Thyroid gland (tissue), 4 donors: ENCODE measurements around the gene SLC1A7.

Experiments used
- POLR2A ChIP-seq, 2 donors: fragments of 450-650 bp; IDR thresholded peaks; one replicate each; pipeline ENCODE4 v1.6.1; 2017; ENCODE audit warnings: antibody characterized with exemption in 2 of 2, mild to moderate bottlenecking in 2 of 2, moderate library complexity in 1 of 2
- TF ChIP-seq, protein P1 (sequence below), 6 experiments: fragments of 200-600 bp in 3 of 6; fragments of 450-650 bp in 3 of 6; sonication (generic) in 3 of 6; IDR thresholded peaks; one replicate each; pipeline ENCODE4 v1.5.1; 2016 to 2019; ENCODE audit warnings: antibody characterized with exemption in 6 of 6, mild to moderate bottlenecking in 2 of 6, inconsistent platforms in 1 of 6, moderate library complexity in 1 of 6

DNA sequence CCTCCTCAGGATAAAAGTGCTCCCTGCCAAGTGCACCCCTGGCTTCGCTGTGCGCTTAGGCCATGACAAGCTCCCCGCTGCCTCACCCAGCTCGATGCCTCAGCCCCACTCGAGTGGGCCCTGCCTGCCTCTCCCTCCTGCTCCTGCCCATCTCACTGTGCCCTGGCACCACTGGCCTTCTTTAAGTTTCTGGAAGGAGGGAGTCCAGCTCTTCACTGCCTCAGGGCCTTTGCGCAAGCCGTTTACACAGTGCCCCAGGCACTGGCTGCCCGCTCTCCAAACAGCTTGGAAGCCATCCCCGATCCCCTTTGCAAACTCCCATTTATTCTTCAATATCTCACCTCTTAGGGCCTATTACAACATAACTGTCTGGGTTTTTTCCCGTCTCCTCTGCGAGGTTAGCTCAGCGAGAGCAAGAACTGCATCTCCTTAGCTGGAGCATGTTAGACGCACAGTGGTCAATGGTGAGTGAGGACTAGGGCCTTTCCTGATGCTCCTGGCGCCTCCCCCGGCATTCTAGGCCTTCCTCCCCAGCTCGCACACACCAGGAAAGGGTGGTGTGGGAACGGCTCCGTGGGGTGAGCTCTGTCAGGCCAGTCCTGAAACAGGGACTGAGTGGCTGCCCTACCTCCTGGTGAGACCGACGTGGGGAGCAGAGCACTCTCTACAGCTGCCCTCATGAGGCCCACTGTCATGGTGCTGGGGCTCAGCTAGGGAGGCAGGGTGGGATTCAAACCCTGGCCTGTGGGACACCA, 48.5 kb downstream of the SLC1A7 start:
- TF ChIP-seq, protein P1, sequence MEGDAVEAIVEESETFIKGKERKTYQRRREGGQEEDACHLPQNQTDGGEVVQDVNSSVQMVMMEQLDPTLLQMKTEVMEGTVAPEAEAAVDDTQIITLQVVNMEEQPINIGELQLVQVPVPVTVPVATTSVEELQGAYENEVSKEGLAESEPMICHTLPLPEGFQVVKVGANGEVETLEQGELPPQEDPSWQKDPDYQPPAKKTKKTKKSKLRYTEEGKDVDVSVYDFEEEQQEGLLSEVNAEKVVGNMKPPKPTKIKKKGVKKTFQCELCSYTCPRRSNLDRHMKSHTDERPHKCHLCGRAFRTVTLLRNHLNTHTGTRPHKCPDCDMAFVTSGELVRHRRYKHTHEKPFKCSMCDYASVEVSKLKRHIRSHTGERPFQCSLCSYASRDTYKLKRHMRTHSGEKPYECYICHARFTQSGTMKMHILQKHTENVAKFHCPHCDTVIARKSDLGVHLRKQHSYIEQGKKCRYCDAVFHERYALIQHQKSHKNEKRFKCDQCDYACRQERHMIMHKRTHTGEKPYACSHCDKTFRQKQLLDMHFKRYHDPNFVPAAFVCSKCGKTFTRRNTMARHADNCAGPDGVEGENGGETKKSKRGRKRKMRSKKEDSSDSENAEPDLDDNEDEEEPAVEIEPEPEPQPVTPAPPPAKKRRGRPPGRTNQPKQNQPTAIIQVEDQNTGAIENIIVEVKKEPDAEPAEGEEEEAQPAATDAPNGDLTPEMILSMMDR (IDR thresholded peaks at IDR 0.05) = no peak
- TF ChIP-seq POLR2A (IDR thresholded peaks at IDR 0.05) = no peak
